K562 (cell line): ENCODE data around the gene DHCR24. TPM values are rescaled to one million over a fixed set of nuclear protein-coding genes. Genes with fewer than 3 reads are reported as not detected.

Experiments used
- ATAC-seq: fragments of 200-7000 bp; cut with Tn5 transposase; 3 replicates; pipeline ENCODE4 v1.9.1; 2020; ENCODE audit warnings: moderate library complexity
- BruUV-seq: library from RNA; stranded (reverse); fragments of 400-500 nt; replicated peaks from 2 replicates; lab custom pipeline; 2021; lab: Mats Ljungman, UMichigan
- CTCF ChIA-PET: fragments of 300-600 bp; formaldehyde crosslinking; extraction: SDS; loops from one replicate; lab custom pipeline; 2021; ENCODE audit warnings: low intra/inter-chr PET ratio; lab: Yijun Ruan, JAX
- POLR2A ChIA-PET: fragments of 300-600, 350-650 bp; sonication (Branson Sonifier 250); formaldehyde crosslinking; extraction: SDS; loops from one replicate; lab custom pipeline; 2021; ENCODE audit warnings: antibody characterized with exemption, inconsistent platforms; lab: Yijun Ruan, JAX
- DNase-seq, 4 experiments: peaks; one replicate each; pipeline versions ENCODE4 v3.0.0 to v3.0.0-alpha.2; 2011 to 2018; ENCODE audit warnings: low spot score in 3 of 4, mixed read lengths in 3 of 4; ENCODE audit errors: extremely low read depth in 1 of 4
- FAIRE-seq: peaks from 2 replicates; lab custom pipeline; 2011; peaks lifted over from hg19 to GRCh38; lab: Jason Lieb, UNC
- H2AFZ ChIP-seq: 2 replicates; pipeline ENCODE4 v1.6.0; 2011; ENCODE audit warnings: low read depth, low read length, control low read depth, inconsistent platforms
- H3K27ac ChIP-seq: fragments of 200-600 bp; 3 replicates; pipeline ENCODE4 v1.8.0; 2011; ENCODE audit warnings: low read depth, mild to moderate bottlenecking, control low read depth, inconsistent platforms, low read length, moderate library complexity, mixed read lengths; ENCODE audit errors: extremely low read depth
- H3K27me3 ChIP-seq, 2 experiments: fragments of 300-600 bp in 1 of 2; 2 replicates in 1 of 2; 3 replicates in 1 of 2; pipeline versions ENCODE4 v1.6.0 to v1.8.0; 2011; ENCODE audit warnings: inconsistent platforms in 2 of 2, low read length in 2 of 2, mild to moderate bottlenecking in 1 of 2, mixed read lengths in 1 of 2, moderate library complexity in 1 of 2; ENCODE audit not compliant: control insufficient read depth in 2 of 2, insufficient read depth in 2 of 2
- H3K36me3 ChIP-seq: fragments of 300-600 bp; 3 replicates; pipeline ENCODE4 v1.8.0; 2011; ENCODE audit warnings: mild to moderate bottlenecking, low read length, inconsistent platforms; ENCODE audit not compliant: control insufficient read depth, insufficient read depth
- H3K4me1 ChIP-seq, 2 experiments: fragments of 200-600 bp in 1 of 2; replicated peaks in 1 of 2; 2 replicates in 1 of 2; 3 replicates in 1 of 2; pipeline versions ENCODE4 v1.5.1 to v1.8.0; 2011; ENCODE audit warnings: inconsistent platforms in 2 of 2, low read length in 2 of 2, mild to moderate bottlenecking in 1 of 2, mixed read lengths in 1 of 2, moderate library complexity in 1 of 2; ENCODE audit not compliant: control insufficient read depth in 2 of 2, insufficient read depth in 2 of 2
- H3K4me2 ChIP-seq: 2 replicates; pipeline ENCODE4 v1.6.1; 2011; ENCODE audit warnings: low read length, control low read depth, inconsistent platforms, mixed read lengths; ENCODE audit not compliant: insufficient read depth
- H3K4me3 ChIP-seq: fragments of 200-600 bp; sonication (generic), shearing (Covaris generic); 2 replicates; pipeline ENCODE4 v1.5.1; 2016; ENCODE audit warnings: control low read depth, inconsistent platforms
- H3K79me2 ChIP-seq: fragments of 200-600 bp; 3 replicates; pipeline ENCODE4 v1.8.0; 2011; ENCODE audit warnings: low read length, inconsistent platforms; ENCODE audit not compliant: control insufficient read depth, insufficient read depth
- H3K9ac ChIP-seq, 2 experiments: 2 replicates each; pipeline versions ENCODE4 v1.6.0 to v1.6.1; 2011; ENCODE audit warnings: low read depth in 2 of 2, low read length in 2 of 2, control low read depth in 1 of 2, inconsistent platforms in 1 of 2, mild to moderate bottlenecking in 1 of 2, mixed read lengths in 1 of 2; ENCODE audit not compliant: insufficient read depth in 1 of 2
- H3K9me1 ChIP-seq: one replicate; pipeline ENCODE4 v1.6.0; 2011; ENCODE audit warnings: inconsistent platforms, mild to moderate bottlenecking, low read length, moderate library complexity; ENCODE audit not compliant: control insufficient read depth, insufficient read depth
- H3K9me3 ChIP-seq: replicated peaks from 2 replicates; pipeline ENCODE4 v1.5.1; 2011; ENCODE audit warnings: low read depth, low read length, inconsistent platforms; ENCODE audit not compliant: control insufficient read depth, insufficient read depth
- H4K20me1 ChIP-seq: replicated peaks from 2 replicates; pipeline ENCODE4 v1.6.1; 2011; ENCODE audit warnings: low read length, inconsistent platforms, mixed read lengths; ENCODE audit not compliant: control insufficient read depth, insufficient read depth
- ARID2 ChIP-seq: fragments of 450-650 bp; IDR thresholded peaks from 2 replicates; pipeline ENCODE4 v1.6.1; 2017; ENCODE audit warnings: antibody characterized with exemption, mild to moderate bottlenecking
- HMBOX1 ChIP-seq: sonication (generic); IDR thresholded peaks from 2 replicates; pipeline ENCODE4 v1.6.1; 2016
- MBD2 ChIP-seq: sonication (generic); IDR thresholded peaks from 2 replicates; pipeline ENCODE4 v1.6.1; 2016; ENCODE audit warnings: low read depth, borderline replicate concordance
- NFIC ChIP-seq: fragments of 450-650 bp; IDR thresholded peaks from 2 replicates; pipeline ENCODE4 v1.6.1; 2017; ENCODE audit warnings: mild to moderate bottlenecking, inconsistent platforms
- SREBF2 ChIP-seq: sonication (generic); formaldehyde crosslinking; IDR thresholded peaks from 2 replicates; pipeline ENCODE4 v1.4.0; 2020; ENCODE audit warnings: mild to moderate bottlenecking, missing genetic modification reagents
- YY1 ChIP-seq, 3 experiments: IDR thresholded peaks; 2 replicates each; pipeline ENCODE4 v1.6.1; 2011; ENCODE audit warnings: low read length in 2 of 3, mild to moderate bottlenecking in 2 of 3, moderate library complexity in 2 of 3, borderline replicate concordance in 1 of 3, control low read depth in 1 of 3, low read depth in 1 of 3; ENCODE audit not compliant: insufficient read depth in 3 of 3, insufficient replicate concordance in 2 of 3, control insufficient read depth in 1 of 3, insufficient read length in 1 of 3; ENCODE audit errors: extremely low read depth in 1 of 3
- ZBTB34 ChIP-seq: fragments of 250-450 bp; sonication (Bioruptor Pico); IDR thresholded peaks from 2 replicates; pipeline ENCODE4 v1.8.0; 2021; ENCODE audit warnings: mild to moderate bottlenecking, moderate library complexity
- WGBS: fragments of 100-300 bp; shearing (Covaris generic); methylation state at CpG from one replicate; pipeline ENCODE4 v1.1.6; 2016; ENCODE audit warnings: low coverage, mixed read lengths; ENCODE audit not compliant: insufficient coverage; ENCODE audit errors: missing lambda C conversion rate; 5-methylcytosine and 5-hydroxymethylcytosine counted together
- in situ Hi-C: fragments of 300-500 bp; cut with MboI; formaldehyde crosslinking; loops from 4 replicates; pipeline ENCODE4 v1.15.0; 2018; ENCODE audit warnings: inconsistent platforms, mixed read lengths
- intact Hi-C: fragments of 100-400 bp; cut with micrococcal nuclease; formaldehyde crosslinking; loops from 2 replicates; pipeline ENCODE4 v1.14.2; 2022
- polyA plus RNA-seq, 8 experiments: library from polyadenylated mRNA; depleted of rRNA in 4 of 8; stranded (reverse) in 5 of 8; unstranded in 3 of 8; fragments of >200 nt; fragmentation: Nextera tagmentation in 2 of 8; fragmentation: Illumina TruSeq in 1 of 8; extraction: Ambion mirVana in 2 of 8; extraction: Trizol in 1 of 8; gene quantifications; 2 replicates each; pipeline versions ENCODE4 v1.2.1 to v1.2.3, GENCODE V29; 2011 to 2014; ENCODE audit warnings: inconsistent platforms in 1 of 8, missing spikeins in 1 of 8
- total RNA-seq, 7 experiments: library from RNA; depleted of rRNA in 6 of 7; stranded (reverse); fragments of >200 nt in 6 of 7; fragmentation: Illumina TruSeq in 2 of 7; extraction: Trizol in 2 of 7; gene quantifications; 2 replicates each; pipeline versions ENCODE4 v1.2.1 to v1.2.3, GENCODE V29; 2011 to 2021; ENCODE audit warnings: low replicate concordance in 1 of 7

Gene DHCR24
- total and polyA plus RNA-seq, 9 of the 15 experiments (the other 6 are each of a cell fraction or from before 2014, with no cell fraction given): 23.4 to 161 (median 79.9) TPM

GRCh38 chr1:54885237-54885679 is 1.7 kb downstream of the DHCR24 start (continued):
- no peak for TF ChIP-seq MBD2
- peak; percentile 85 for TF ChIP-seq HMBOX1
- TF ChIP-seq, all 486 proteins: peak for 5

GRCh38 chr1:54884768-54885167 is 2.2 kb downstream of the DHCR24 start:
- peaks cover 24% of the 10 kb centered on the region for H4K20me1 ChIP-seq
- no peaks in the 10 kb centered on the region for H3K9me3 ChIP-seq
- in situ Hi-C loops (no loop called here), intact Hi-C loops (no loop called here)
- no TSS peak for BruUV-seq
- TF ChIP-seq NFIC (peak; percentile 23; the same call in 1 of the 2 replicates), ZBTB34 (CRISPR knock-in tag) (no peak), YY1 (IDR thresholded peaks at IDR 0.05; ENCODE audit: borderline replicate concordance in 1 of 3, control insufficient read depth in 1 of 3, extremely low read depth in 1 of 3, insufficient read depth in 3 of 3, insufficient read length in 1 of 3, insufficient replicate concordance in 2 of 3, low read depth in 1 of 3, low read length in 2 of 3) (no peak), SREBF2 (CRISPR knock-in tag) (no peak), ARID2 (no peak)
- H3K9me1 ChIP-seq: no peaks in the 10 kb centered on the region
- peak overlapping the region; percentile 96 for H3K4me2 ChIP-seq
- peaks cover 60% of the 10 kb centered on the region for H3K36me3 ChIP-seq
- WGBS: 25% methylated on average over 3 of the region's 3 CpGs
- ChIA-PET POLR2A (interaction anchor here (1.0 to 4.3 kb wide), 2 partner anchors 13 to 19 kb away, joined by 4 to 17 read pairs; no protein-coding TSS in a partner anchor), CTCF (no interaction called here)
- peak overlapping the region; percentile 79 to 95; a peak in 2 of 4 replicates for H3K9ac ChIP-seq
- no peaks in the 10 kb centered on the region for H3K27me3 ChIP-seq
- H2AFZ ChIP-seq: no peak overlapping the region
- 0 out of 2 replicates have a peak overlapping the region, but pooled peaks have one; percentile 95 for H3K4me3 ChIP-seq
- ATAC-seq: no peak
- DNase-seq: no peak
- no peak for FAIRE-seq
- H3K27ac ChIP-seq: no peak overlapping the region
- H3K79me2 ChIP-seq: peaks cover 72% of the 10 kb centered on the region
- H3K4me1 ChIP-seq: peaks cover 30 to 33% of the 10 kb centered on the region in 2 experiments; a peak in 4 of 5 replicates
